Measurements from ENCODE around the gene CXCR1.

DNA sequence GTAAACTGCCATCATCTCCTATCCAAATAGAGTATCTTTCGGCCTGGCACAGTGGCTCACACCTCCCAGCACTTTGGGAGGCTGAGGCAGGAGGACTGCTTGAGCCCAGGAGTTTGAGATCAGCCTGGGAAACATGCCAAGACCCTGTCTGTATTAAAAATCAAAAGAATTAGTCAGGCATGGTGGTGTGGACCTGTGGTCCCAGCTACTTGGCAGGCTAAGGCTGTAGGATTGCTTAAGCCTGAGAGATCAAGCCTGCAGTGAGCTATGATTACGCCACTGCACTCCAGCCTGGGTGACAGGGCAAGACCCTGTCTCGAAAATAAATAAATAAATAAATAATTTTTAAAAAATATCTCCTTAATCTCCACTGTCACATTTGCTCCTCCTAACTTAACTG, 35.5 kb upstream of the CXCR1 start:
- TF ChIP-seq GATA2 (IDR thresholded peaks at IDR 0.05; ENCODE audit: low read depth, low read length) (no peak), GATA3 (IDR thresholded peaks at IDR 0.05; ENCODE audit: low read depth, low read length) (no peak)
